Islet of Langerhans (tissue), 1 donor: ENCODE data around the gene RNF128.
"Not testable (repeated sequence)": the region's sequence is repeated elsewhere in the genome, so short reads cannot be mapped to it uniquely, and the experiment has no call there.

ENCODE experiments used
- FAIRE-seq: peaks from one replicate; lab custom pipeline; 2011; peaks lifted over from hg19 to GRCh38; lab: Jason Lieb, UNC

Gene RNF128

GRCh38 chrX:106751407-106751806 is 24.9 kb downstream of the RNF128 start:
- FAIRE-seq: no peak

DNA sequence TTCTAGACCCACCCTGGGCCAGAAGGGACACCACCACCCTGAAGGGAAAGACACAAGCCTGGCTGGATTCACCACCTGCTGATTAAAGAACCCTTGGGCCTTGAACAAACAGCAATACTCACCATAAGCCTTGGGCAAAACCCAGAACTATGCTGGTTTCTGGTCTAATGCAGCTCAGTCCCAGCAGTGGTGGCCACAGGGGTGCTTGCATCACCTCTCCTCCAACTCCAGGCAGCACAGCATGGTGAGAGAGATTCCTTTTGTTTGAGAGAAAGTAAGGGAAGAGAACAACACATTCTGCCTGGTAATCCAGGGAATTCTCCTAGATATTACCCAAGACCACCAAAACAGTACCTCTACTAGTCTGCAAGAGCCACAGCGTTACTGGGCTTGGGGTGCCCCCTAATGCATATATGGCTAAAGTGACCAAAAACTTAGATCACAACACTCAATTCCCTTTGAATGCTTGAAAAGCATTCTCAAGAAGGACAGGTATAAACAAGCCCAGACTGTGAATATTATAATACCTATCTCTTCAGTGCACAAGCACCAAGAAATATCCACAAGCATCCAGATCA is 25.7 kb downstream of the RNF128 start:
- FAIRE-seq: no peak

GRCh38 chrX:106769288-106769687 is 42.8 kb downstream of the RNF128 start:
- FAIRE-seq: not testable (repeated sequence)

- FAIRE-seq: no peak
Measured at GRCh38 chrX:106774981-106775380, 48.5 kb downstream of the RNF128 start.

DNA sequence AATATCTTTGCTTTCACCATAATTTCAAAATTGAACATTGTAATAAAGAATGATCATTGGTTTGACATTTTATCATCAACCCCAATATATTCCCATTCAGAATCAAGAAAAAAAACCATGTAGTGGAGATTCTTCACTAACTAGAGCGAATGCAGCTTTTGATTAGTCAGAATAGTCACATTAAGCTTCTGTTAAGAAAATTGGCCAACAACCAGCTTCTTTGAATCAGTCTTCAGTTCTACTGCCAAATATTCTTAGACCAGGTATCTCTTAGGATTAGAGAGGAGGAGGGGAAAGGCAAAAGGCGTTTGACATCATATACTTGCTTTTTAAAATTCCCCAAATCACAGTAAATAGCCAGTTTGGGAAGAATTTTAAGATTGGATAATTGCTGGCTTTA is 53.8 kb downstream of the RNF128 start:
- no peak for FAIRE-seq

- peak; percentile 97 for FAIRE-seq
Measured at GRCh38 chrX:106780664-106781377, 54.3 kb downstream of the RNF128 start.

DNA sequence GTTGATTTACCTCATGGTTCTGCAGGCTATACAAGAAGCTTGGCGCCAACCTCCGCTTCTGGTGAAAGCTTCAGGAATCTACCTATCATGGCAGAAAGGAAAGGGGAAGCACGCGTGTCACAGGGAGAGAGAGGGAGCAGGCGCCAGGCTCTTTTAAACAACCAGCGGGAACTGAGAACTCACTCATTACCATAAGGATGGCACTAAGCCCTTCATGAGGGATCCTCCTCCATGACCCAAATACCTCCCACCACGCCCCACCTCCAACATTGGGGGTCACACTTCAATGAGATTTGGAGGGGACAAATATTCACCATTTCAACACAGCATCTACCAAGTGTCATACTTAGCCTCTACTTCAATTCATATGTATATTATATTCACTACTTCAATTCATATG is 57.2 kb downstream of the RNF128 start:
- FAIRE-seq: no peak

GRCh38 chrX:106791495-106791894 is 65.0 kb downstream of the RNF128 start:
- FAIRE-seq: peak; percentile 98

GRCh38 chrX:106802063-106802387 is 75.5 kb downstream of the RNF128 start:
- no peak for FAIRE-seq

DNA sequence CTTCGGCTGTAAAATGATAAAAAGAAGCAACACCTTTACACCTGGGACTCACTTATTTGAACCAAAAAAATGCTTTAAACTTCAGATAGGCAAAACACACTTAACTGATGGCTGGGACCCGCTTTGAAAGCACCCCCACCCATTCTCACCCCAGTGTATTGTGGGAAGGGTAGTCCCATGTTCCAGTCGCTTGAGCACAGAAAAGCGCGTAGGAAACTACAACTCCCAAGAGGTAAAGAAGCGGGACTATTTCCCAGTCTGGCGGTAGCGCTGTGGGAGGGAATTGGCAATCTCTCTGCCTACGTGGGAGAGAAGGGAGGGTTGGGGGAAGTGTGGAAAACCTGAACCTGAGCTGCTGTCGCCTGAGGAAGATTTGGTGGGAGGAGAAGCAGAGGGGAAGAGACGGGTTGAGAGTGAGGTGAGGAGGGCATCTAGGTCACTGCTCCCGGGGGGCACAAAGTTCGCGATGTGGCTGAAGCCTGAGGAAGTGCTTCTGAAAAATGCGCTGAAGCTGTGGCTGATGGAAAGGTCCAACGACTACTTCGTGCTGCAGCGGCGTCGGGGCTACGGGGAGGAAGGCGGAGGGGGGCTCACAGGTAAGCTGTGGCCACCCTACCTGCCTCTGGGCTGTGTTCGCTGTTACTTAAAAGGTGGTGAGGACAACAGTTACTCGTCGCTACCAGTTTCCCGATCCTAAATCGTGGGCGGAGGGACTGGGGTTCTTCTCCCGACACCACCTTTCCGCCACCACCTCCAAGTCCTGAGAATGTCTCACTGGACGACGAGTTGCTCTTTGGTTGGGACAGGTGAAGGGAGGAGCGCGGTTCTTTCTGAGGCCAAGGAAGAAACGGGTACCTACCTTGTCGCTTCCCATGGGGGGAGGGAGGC is 76.1 kb downstream of the RNF128 start, which contains the start of gene TBC1D8B:
TBC1D8B (plus strand) TSS at position 286 of the 888 bp plus-strand sequence; CDS start at position 467, 181 bp downstream.
- no peak for FAIRE-seq

DNA sequence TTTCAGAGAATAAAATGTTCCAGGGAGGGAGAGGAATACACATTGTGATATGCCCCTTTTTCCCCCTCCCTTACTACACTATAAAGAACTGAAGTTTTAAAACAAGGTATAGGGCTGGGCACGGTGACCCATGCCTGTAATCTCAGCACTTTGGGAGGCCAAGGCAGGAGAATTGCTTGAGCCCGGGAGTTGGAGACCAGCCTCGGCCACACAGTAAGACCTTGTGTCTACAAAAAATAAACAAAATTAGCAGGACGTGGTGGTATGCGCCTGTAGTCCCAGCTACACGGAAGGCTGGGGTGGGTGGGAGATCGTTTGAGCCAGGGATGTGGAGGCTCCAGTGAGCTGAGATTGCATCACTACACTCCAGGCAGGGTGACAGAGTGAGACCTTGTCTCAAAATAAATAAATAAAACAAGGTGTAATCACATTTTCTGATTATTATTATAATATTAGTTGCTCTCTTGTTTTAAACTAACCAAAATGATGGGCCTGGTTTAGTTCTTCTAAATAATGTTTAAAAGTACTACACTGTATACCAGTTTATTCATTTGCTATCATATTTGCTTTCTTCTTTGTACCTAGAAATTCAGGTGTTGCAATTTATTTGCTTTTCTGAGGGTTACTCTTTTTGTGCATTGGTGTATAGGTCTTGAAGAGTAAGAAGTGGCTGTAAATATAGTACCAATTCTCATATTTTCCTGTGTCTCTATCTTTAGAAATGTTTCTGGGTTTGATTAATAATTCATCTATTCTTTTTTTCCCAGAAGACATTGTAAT is 84.8 kb downstream of the RNF128 start:
- no peak for FAIRE-seq

GRCh38 chrX:106812930-106813329 is 86.4 kb downstream of the RNF128 start:
- FAIRE-seq: not testable (repeated sequence)

DNA sequence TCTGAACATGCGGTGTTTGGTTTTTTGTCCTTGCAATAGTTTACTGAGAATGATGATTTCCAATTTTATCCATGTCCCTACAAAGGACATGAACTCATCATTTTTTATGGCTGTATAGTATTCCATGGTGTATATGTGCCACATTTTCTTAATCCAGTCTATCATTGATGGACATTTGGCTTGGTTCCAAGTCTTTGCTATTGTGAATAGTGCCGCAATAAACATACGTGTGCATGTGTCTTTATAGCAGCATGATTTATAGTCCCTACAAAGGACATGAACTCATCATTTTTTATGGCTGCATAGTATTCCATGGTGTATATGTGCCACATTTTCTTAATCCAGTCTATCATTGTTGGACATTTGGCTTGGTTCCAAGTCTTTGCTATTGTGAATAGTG is 87.6 kb downstream of the RNF128 start:
- FAIRE-seq: not testable (repeated sequence)
